D341Med (cell line): ENCODE measurements around the gene C20orf96.
A peak's percentile ranks its signal among the peaks of the same experiment; 100 is the strongest.
"Not testable (repeated sequence)": the region's sequence is repeated elsewhere in the genome, so short reads cannot be mapped to it uniquely, and the experiment has no call there.

ENCODE experiments used
- DNase-seq: peaks from one replicate; pipeline ENCODE4 v3.0.0; 2012; ENCODE audit warnings: low spot score

Gene C20orf96

GRCh38 chr20:237489-237888 lies 53.1 kb downstream of the C20orf96 start:
- DNase-seq = no peak

GRCh38 chr20:235891-236290 lies 54.7 kb downstream of the C20orf96 start:
- DNase-seq = peak; percentile 49

- DNase-seq = no peak
Measured at GRCh38 chr20:227439-228105, 63.0 kb downstream of the C20orf96 start.

GRCh38 chr20:226958-227357 lies 63.6 kb downstream of the C20orf96 start, which contains the start of gene DEFB129:
DEFB129 (plus strand) TSS chr20:227258; CDS start chr20:227289, 31 bp downstream.
- DNase-seq = no peak

GRCh38 chr20:225879-226278 lies 64.7 kb downstream of the C20orf96 start:
- DNase-seq = not testable (repeated sequence)

GRCh38 chr20:221258-221830 lies 69.2 kb downstream of the C20orf96 start:
- no peak for DNase-seq
